ENCODE data around the gene MYL11.
A peak's percentile ranks its signal among the peaks of the same experiment; 100 is the strongest.

MYL11 gene

DNA sequence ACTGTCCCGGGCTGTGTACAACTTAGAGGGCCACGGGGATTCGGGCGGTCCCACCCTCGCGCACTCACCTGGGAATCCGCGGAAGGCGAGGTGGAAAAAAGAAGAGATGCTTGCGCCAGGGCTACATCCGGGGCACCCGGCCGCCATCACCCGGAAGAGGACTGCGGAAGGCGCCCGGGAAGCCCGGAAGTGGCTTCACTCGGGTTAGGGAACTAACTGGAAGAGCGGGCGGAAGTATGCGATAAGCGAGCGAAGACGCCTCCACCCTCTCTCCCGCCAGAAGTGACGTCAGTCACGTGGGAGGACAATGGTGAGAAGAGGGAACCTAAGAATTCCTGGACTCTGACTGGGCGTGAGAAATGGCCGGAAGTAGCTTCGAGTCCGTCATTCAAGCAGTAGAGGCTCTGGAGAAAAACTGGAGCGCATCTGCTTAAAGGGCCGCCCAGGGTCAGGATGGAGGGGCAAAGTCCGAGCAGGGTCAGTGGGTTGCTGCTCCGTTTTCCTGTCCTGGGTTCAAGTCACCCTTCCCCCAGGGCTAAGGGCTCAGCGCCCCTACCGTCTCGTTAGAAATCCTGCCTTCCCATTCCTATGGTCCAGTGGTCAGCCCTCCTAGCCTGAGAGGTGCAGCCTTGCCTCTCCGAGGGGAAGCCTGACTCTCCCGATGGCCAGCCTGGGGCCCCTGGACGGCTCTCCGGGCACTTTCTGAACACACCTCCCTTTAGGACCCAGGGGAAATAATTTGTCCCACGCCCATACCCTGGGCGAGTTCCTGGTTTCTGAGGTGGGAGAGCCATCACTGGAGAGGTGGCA is 19.3 kb upstream of the MYL11 start, which contains the start of gene CD2BP2:
TSS of gene CD2BP2 (minus strand) at position 165 of the 810 bp plus-strand sequence. CDS start 627 bp downstream, outside the sequence.
- DNase-seq: peak; percentile 84

DNA sequence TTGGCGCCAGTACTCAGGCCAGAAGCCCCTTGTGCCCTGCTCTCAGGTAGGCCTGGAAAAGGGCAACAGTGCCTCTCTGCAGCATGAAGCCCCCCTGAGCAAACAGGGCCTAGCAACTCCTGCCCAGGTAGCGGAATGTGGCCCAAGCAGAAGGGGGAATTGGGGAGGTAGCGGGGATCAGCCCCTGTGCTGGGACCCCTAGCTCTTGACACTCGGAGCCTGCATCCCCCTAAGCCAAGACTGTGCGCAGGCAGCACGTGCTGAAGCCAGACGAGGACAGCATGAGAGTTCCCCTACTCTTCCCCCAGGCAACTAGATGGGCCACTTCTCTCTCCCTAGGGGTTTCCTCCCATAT is 18.7 kb upstream of the MYL11 start:
- DNase-seq: no peak

DNA sequence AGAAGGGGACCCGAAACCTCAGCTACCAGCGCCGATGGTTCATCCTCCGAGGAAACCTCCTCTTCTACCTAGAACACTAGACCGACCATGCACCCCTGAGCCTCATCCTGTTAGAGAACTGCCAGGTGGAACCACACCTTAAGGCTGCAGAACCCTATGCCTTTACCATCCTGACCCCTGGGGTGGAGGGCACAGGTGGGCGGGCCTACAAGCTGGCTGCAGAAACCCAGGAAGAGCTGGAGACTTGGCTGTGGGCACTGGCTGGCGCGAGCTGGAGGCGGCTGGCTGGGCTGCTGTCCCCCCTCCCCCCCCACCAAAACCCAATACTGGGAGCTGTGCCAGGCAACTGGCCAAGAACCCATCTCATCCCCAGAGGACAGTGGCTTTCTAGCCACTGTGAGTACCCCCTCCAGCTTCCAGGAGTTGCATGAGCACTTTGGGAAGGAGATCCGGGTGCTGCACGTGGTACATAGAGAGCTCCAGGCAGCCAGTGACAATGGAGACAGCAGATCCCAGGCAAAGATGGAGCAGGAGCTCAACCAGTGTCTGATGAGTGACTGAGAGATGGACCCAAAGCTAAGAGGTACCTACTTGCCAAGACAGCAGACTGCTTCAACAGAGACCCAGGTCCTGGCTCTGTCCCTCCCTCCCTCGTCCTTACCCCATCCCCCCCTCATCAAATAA is 18.1 kb upstream of the MYL11 start:
- DNase-seq: no peak

DNA sequence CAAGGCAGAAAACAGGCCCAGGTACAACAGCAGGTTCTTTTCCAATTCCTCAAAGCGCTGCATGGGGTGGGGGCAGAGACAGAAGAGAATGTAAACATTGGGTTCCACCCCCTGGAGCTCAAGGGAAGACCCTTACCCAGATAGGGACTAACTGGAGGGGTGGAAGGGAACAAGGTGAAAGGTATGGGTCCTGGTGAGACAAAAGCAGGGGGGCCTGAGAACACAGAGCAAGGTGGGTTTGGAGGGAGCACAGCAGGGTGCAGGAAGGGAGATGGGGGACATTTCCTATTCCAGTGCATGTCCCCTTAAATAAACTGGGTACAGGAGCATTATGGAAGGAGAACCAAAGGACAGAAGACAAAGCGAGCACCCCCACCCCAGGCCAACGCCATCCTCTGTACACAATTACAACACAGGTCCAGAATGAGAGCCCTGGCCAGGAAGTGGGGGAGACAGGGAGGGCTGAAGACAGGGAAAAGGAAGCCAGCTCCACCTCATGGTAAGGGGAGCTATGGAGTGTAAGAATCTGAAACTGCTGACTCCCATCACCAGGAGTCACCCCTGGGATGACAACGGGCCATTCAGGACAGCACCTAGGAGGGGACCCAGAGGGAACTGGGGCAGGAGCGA is 17.4 kb upstream of the MYL11 start:
- no peak for DNase-seq

DNA sequence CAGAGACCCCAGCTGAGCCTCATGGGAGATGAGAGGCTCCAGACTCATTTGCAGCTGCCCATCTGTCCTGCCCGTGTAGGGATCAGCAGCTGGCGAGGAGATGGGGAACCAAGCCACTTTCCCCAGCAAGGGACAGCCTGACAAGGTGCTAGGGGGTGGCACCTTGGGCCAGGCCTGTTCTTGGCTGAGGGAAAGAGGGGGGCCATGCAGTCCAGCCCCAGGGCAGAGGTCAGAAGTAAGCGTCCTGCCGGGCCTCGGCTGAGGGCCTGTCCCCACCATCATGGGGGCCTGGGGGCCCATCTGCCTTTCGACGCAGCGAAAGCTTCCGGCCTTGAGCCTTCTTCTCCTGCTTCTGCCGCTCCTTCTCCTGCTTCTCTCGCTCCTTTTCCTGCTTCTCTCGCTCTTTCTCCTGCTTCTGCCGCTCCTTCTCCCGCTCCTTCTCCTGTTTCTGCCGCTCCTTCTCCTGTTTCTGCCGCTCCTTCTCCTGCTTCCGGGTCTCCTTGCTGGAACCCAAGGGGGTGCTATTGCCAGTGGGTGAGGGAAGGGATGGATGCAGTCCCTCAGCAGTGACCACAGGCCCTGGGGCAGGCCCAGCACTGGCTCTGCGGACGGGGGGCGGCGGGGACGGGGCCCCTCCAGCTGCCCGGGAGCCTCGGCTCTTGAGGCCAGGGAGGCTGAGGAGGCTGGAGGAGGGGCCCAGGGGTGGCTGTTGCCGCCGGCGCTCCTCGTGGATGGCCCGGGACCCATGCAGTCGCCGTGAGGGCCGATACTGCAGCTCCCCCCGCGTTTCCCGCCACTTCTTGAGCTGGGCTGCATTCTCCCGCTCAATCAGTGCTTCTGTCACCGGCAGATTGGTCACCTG is 16.7 kb upstream of the MYL11 start:
- no peak for DNase-seq

DNA sequence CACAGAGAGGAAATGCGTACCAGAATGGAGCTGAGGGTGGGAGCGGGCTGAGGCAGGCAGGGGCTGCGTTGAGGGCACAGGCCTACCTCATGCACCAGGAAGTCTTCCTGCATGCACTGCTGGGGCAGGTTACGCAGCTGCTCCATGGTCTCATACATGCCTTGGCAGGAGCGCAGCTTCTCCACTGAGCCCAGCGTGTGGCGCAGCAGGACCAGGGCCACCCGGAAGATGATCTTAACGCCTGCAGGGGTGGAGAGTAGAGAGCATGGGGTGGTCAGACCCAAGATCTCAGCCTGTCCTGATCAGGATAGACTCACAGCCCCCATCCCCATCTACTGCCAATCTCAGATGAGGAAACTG is 16.0 kb upstream of the MYL11 start:
- DNase-seq: no peak

DNA sequence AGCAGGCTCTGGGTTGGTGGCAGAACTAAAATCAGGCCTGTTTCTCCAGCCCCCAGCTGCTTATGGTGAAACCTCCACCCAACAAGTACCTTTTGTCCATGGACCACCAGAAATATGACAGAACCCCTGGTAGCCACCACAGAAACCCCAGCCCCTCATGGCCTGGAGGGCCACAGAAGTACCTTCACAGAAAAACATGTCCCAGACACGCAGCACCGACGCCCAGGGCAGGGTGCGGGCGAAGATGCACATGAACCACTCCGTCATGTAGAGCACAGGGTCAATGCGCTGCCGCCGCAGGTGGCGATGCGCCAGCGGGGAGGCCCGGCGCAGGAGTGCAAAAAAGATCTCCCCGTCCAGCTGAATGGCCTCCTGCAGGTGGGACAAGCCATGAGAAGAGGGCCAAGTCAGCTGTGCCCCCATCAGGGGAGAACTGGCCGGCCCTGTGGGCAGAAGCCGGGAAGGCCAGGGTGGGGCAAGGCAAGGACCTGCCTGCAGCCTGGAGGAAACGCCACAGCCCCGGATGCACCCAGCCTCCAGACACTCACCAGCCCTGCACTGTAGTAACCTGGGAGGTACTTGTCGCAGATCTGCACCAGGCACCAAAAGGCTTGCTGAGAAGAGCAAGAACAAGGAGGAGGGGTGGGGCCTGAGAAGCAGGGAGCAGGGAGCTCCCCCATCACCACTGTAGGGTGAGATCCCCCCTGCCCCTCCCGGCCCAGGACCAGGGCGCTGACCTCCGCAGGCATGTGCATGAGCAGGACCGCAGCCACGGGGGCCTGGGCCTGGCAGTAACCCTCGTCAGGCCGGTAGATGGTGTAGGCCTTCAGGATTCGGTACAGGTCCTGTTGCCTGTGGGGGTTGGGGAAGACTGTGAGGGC is 15.4 kb upstream of the MYL11 start:
- no peak for DNase-seq

DNA sequence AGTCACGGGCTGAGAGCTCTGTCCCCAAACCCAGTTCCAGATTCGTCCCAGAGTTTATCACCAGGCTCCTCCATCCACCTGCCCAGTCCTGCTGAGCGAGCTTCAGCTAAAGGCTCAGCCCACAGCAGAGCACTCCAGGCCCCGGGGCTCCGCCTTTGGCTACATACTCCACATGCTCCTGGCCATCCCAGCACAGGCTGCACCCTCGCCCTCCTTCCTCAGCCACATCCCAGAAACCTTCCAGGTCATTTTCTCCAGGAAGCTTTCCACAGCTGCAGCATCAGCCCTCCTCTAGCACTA is 14.8 kb upstream of the MYL11 start:
- no peak for DNase-seq

DNA sequence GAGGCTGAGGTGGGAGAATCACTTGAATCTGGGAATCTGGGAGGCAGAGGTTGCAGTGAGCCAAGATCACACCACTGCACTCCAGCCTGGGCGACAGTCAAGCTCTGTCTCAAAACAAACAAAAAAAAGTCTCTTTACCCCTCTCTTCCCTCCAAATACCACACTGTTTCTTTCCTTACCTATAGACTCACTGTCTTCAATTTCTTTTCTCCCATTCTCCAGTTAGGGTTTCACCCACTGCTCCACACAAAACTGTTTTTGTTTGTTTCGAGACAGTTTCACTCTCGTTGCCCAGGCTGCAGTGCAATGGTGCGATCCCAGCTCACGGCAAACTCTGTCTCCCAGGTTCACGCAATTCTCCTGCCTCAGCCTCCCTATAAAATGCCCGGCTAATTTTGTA is 13.4 kb upstream of the MYL11 start:
- DNase-seq: no peak

DNA sequence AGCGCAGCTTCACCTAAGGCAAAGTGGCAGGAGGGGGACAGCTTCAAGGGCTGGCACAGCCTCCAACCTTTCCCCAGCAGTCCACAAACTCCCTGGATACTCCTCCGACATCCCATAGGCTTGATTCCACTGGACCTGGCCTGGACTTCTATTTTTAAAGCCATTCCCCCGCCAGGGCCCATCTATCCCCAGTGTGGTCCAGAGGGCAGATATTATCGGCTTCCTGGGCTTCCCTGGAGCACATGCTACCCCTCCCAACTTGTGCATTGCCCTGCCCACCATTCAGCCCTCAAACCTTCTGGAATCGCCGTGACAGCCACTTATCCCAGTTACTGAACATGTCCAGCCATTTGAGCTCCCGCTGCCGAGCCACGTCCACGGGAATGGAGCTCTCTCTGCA is 9.4 kb upstream of the MYL11 start:
- no peak for DNase-seq

DNA sequence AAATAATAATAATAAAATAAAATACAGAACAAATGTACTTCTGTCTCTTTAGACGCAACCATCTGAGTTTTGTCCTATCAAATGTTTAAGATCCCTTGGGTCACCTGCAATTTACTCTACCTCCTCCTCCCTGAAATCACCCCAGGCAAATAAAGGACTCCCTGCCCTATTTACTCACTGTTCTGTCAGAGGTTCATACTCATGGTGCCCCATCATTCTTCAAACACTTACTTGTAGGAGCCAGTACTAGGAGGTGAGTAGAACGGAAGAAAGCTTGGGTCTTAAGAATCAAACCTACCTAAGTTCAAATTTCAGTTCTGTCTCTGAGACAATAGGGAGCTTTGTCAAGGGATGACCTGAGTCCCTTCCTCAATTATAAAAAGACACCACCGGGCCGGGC is 8.1 kb upstream of the MYL11 start:
- DNase-seq: no peak

DNA sequence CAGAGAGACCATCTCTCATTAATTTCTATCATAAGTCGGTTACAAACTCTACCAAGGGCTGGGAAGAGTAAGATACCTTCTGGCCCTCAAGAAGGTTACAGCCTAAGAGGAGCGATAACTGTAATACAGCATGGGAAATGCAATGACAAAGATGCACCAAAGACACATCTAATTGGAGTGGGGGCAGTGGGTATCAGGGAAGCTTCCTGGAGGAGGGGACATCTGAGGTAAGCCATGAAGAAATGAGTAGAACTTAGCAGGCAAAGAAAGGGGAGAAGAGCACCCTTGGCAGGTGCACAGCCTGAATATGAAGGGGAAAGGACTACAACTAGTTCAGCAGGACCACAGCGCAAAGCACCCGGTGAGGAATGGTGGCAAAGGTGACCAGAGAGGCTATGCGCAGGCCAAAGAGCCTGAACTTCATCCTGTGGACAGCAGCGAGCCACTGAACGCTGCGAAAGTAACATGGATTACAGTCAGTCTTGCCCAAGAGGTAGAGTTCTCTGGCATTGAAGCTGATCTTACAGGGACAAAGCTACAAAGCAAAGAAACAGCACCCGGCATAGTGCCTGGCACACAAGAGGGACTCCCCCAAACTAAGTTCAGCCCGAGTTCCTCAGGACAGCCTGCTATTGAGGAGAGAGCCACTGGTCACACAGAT is 7.1 kb upstream of the MYL11 start:
- DNase-seq: no peak

DNA sequence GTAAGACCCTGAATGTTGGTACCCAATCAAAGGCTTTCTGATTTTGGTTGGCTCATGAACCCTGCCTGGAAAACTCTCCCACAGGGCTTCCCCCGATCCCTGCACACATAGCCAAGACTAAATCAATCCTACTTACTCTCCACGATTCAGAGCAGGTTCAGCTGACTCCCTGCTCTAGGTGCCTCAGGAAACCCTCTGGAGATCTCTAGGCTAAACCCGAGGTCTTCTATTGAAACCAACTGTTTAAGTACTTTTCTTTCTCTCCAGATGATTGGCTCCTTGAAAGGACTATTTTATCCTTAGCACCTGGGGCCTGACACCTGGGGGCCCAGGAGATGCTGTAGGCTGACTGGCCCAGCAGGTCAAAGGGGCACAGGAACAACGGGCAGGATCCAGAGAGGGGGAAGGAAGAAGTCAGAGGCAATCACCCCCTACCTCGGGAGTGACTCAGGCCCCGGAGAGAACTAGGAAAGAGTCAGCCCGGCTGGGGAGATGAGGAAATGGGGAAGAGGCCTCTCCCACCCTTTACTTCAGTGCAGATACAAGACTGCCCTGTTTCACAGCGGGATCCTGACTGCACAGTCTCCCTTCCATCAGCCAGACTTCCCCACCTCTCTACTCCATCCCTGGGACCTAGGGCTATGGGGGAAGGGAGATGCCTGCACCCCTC is 6.3 kb upstream of the MYL11 start:
- DNase-seq: no peak

DNA sequence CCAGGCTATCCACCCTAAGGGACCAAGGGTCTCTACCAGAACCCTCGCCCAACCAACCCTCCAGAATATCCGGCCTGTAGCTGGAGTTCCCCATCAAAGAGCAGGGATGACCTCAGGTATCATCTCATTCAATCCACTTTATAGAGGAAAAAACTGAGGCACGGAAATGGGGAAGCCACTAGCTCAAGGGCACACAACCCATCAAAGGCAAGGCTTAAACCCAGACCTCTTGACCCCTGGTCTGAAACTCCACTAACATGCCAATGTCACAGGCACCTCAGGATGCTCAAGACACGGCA is 5.9 kb upstream of the MYL11 start:
- no peak for DNase-seq

DNA sequence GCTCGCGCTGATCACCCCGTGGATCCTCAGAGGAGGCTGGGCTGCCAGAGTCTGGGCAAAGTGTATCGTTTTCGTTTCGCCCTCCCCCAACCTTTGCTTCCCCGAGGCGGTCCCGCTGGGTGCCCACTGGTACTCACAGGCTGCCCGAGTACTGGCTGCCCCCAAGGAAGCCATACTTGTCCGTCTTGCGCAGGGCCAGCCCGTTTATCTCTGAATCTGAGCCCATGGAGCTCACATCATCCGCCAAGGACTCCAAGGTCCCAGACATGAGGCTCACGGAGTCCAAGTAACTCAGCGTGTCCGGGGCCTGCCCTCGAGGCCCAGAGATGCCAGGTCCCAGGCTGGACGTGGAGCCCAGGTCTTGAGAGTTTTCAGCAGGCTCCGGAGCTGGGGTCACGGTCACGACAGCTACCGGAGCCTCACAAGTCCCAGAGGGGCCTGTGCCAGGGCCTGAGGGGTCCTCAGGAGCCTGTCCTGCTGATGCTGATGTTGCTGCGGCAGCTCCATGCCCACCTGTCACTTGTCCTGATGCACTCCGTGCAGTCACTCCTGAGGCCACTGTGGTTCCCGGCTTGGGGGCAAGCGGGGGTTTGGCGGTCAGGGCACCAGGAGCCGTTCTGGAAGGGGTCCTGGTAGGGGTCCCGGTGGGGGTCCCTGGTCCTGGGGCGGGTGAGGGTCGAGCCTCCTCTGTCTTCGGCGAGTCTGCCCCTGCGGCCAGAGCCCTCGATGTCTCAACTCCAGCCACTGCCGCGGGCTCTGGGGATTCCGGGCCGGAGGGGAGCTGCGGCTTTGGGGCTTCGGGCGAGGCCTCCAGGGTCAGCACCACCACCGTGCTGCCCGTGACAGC is 5.3 kb upstream of the MYL11 start:
- DNase-seq: no peak

DNA sequence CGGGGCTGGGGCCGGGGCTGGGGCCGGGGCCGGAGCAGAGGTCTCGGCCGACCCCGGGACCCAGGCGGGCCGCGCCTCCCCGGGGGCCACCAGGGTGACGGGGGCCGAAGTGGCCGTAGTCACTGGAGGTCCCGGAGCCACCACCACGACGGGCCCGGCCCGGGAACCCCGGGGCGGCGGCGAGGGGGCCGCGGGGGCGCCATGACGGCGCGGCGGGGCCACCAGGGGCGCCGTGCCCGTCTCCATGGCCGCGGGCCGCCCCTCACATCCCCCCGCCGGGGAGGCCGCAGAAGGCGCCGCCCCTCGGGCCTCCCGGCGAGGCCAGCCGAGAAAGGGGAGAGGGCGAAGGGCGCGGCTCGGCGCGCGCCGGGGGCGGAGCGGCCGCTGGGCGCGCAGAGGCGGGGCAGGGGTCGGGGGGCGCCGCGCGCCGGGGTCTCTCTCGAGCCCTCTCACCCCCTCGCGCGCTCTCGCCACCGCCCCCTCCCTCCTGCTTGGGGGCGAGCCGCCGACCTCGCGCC is 4.6 kb upstream of the MYL11 start:
- DNase-seq: no peak

DNA sequence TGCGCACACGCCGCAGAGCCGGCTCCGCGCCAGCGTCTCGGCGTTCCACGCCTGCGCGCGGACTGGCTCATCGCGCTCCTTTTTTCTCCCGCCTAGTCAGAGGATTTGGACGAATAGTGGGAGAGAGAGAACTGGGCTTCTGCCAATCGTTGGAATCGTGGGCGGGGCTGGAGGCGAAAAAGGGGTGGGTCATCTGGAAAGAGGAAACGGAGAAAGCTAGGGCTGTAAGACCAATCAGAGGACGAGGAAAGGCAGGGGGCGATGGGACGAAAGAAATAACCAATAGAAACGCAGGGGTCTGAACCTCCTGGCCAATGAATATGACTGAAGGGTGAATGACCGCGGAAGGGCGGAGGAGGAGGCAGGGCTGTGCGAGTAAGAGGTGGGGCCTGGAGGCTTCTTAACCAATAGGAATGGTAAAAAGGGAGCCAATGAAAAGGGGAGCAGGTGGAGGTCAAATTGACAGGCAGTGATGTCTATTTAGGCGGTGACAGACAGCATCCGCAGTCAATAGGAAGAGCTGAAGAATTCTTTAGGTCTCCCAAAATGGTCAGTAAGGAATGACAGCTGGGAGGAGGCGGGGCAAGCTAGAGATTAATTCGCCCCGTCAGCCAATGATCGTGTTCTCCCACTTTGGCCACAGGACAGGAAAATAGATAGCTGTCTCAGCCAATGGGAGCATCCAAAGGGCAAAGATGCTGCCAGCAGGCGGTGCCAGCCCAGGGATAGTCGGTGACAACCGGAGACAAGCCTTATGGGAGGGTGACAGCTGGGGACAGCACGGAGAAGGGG is 4.0 kb upstream of the MYL11 start, which contains the start of gene TBC1D10B:
TSS of gene TBC1D10B (minus strand) at position 39 of the 792 bp plus-strand sequence. CDS start 311 bp downstream, outside the sequence.
- DNase-seq: peak; percentile 94

DNA sequence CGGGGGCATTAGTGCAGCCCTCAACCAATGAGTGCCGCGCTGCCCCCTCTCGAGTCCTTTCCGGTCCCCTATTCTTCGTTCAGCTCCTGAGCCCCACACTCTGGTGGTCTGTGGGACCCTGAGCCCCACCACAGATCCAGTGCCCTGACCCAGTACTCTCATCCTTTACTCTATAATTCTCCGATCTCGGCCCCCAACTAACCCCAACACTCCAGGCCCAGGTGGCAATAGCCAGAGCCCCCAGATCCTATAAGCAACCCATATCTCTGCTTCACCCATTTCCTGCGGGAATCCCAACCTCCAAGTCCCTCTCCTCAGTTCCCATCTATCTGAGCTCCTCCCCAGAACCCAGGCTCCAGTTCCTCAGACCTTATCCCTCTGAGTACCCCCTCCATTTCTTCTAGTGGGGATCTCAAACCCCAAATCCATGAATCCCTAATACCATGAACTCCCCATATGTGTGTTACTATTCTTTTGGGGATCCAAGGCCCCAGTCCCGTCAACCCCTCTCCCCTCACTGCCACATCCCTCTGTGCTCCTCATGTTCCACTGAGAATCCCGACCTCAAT is 3.3 kb upstream of the MYL11 start:
- no peak for DNase-seq

Measured in stimulated activated CD4-positive, alpha-beta T cell treated with anti-CD3 and anti-CD28 coated beads, Interleukin-12 subunit alpha, Interleukin-12 subunit beta, amount 100 ng/mL, for 4 hours (primary cell).